Testis (tissue), 2 donors: ENCODE results near the gene FXYD2.
"Not testable (repeated sequence)": the region's sequence is repeated elsewhere in the genome, so short reads cannot be mapped to it uniquely, and the experiment has no call there.

Experiments
- CTCF ChIP-seq, 3 experiments: fragments of 450-650 bp in 2 of 3; fragments of 200-600 bp in 1 of 3; sonication (generic) in 1 of 3; IDR thresholded peaks; one replicate each; pipeline ENCODE4 v1.5.1; 2016 to 2019; ENCODE audit warnings: antibody characterized with exemption in 3 of 3, mild to moderate bottlenecking in 2 of 3, moderate library complexity in 1 of 3
- POLR2A ChIP-seq: fragments of 450-650 bp; IDR thresholded peaks from one replicate; pipeline ENCODE4 v1.6.1; 2017; ENCODE audit warnings: antibody characterized with exemption, mild to moderate bottlenecking, moderate library complexity

- not testable (repeated sequence) for TF ChIP-seq CTCF (IDR thresholded peaks at IDR 0.05); POLR2A
Observed at GRCh38 chr11:117865546-117865945, 41.0 kb upstream of the FXYD2 start.
